ENCODE results near the gene MAP1A.

MAP1A gene

DNA sequence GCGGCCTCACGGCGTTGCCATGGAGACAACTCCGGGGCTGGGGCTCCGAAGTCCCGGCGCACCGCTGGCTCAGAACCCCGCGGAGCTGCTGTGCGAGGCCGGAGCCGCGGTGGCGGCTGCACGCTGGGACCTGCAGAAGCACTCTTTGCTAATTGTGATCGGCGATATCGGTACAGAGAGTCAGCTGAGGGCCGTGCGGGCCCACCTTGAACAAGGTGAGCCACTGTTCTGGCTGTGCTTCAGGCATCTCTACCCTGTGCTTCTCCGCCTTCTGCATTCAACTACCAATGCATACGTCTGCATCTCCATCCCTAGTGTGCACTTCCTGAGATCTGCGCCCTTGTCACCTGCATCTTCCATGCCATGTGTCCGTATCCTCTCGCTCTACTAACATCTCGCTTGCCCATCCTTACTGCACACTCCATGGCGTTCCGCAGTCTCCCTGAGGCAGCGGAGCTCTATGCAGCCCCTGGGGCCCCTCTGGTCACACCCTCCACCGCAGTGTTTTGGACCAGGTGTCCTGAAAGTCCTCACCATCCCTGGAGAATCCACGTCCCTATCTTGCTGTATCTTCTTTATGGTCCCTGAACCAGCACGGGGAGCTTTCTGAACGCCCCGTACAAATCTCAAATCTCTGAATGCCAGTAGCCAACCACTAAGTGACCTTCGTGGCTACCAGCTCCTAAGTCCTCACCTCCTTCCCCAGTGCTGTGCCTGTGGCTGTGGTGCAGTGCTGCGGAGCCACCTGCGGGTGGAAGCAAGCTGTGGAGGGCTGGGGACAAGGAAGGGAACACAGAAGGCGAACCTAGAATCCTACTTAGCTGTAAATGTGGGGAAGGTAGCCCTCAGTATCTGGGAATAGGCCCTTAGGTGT is 6.2 kb upstream of the MAP1A start:
- DNase-seq, result peak; percentile 64

DNA sequence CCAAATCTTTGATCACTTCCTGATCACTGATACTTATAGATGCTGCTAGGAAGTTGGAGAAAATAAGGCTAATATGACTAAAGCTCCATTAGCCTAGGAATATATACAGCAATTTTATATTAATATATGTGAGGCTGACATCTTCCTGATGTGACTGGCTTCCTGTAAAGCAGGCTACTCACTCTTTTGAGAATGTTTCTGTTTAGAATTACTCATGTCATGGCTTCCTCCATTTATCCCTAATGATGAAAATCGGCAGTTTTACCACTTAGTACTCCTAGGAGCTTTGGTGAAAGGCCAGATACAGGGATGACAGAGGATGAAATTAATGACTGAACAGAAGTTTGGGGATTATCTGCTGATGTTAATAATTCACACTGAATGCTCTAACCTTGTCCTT is 3.9 kb upstream of the MAP1A start:
- no peak for DNase-seq

DNA sequence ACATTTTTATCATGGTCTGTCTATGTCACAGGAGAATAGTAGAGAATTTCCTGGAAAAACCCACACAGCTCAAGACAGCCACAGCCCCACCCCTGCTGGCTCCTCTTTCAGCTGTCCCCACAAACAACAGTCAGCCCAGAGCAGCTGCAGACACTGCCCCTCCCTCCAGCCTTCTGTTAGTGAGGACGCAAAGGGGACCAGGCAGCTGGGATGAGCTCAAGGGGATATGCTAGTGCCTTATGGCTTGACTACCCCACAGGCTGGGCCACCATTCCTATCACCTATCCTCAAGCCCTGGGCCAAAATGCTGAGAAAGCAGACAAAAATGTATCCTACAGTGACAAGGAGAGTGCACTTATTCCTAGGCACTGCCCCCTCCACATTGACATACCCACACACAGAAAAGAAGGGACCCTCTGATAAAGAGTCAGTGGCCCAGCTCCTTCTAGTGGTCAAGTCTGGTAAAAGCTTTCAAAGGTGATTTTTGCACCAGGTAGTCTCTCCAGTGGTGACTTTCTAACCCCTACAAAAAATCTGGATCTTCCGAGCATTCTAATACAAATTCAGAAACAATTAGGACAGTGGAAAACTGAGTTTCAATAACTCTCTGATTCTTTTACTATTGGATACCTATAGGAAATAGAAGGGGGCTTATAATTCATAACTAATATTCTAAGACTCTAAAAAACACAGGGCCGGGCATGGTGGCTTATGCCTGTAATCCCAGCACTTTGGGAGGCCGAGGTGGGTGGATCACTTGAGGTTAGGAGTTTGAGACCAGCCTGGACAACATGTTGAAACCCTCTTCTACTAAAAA is 3.0 kb upstream of the MAP1A start:
- peak; percentile 90 for DNase-seq

DNA sequence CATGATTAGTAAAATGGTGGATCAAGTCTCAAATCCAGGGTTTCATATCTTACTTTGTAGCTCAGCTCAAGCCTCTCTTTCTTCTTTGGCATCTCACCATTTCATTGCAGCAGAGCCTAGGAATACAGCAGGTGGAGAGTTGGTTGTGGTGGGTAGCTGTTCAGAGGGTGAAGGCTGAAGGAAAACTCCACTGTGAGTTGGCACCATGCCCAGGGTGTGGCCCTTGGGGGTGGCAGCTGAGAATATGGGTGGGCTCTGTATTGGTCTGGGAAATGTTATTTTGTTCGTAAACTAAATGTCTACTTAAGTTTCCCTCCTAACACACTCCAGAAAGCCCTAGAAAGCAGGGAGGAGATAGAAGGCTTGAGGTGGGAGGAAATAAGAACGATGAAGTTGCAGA is 1.7 kb upstream of the MAP1A start:
- no peak for DNase-seq

DNA sequence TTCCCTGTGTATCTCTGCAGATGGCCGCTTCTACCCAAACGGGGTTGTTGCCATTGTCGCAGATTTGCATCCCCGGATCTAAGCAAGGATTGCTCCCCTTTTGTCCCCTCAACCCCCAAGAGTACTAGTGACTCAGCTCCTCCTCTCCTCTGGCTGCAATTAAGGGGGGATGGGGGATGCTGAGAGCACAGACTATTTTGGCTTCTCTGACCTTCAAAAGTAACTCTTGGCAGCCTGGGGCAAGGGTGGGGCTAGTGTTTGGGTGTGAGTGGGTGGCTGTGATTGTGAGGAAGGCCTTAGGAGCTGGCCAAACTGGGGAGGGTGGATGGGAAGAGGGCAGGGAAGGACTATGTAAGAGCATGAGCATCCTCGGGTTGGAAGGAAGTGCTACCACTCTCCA is 1.2 kb upstream of the MAP1A start:
- DNase-seq, result no peak

GRCh38 chr15:43516801-43517353 is 531 bp upstream of the MAP1A start:
- DNase-seq, result no peak

- DNase-seq, result peak; percentile 48
Measured at GRCh38 chr15:43518197-43518761, 871 bp downstream of the MAP1A start.

DNA sequence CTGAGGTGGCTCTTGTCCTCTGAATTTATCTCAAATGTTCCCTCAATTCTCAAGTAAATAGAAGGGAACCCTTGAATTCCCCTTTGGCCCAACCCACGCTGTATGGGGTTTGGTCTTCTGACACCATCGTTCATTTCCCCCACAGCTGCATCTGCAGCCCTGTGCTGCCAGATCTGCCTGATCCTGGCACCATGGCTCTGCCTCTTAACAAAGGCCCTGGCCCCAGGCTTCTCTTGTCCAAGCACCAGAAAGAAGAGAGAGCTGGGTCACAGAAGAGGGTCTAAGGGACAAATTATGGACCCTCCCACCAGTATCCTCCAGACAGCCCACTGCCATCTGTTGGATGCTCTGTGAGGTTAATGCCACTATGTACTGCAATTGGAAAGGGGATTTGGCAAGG is 1.8 kb downstream of the MAP1A start:
- no peak for DNase-seq

DNA sequence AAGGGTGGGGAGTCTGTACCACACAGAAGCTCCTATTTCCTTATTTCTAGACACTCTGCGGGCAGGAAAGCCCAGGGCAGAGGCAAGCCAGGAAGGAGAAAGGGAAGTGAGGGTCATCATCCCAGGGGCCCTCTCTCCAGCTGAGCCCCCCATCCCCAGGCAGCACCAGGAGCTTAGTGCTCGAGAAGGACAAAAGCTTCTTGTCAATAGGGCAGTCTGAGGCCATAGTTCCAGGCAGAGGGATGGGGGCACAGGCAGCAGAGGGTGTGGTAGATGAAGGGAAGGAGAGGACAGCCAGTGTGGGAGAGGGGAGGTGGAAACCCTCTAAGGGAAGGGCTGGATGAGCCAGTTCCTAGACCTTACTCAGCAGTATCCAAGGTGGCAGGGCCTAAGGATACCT is 2.7 kb downstream of the MAP1A start:
- no peak for DNase-seq

DNA sequence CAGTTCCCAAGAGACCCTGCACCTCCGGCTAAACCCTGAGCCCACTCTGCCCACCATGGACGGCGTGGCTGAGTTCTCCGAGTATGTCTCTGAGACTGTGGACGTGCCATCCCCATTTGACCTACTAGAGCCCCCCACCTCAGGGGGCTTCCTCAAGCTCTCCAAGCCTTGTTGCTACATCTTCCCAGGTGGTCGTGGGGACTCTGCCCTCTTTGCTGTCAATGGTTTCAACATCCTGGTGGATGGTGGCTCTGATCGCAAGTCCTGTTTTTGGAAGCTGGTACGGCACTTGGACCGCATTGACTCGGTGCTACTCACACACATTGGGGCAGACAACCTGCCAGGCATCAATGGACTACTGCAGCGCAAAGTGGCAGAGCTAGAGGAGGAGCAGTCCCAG is 4.0 kb downstream of the MAP1A start:
- DNase-seq, result no peak

GRCh38 chr15:43522247-43522646 is 4.8 kb downstream of the MAP1A start:
- DNase-seq, result no peak

DNA sequence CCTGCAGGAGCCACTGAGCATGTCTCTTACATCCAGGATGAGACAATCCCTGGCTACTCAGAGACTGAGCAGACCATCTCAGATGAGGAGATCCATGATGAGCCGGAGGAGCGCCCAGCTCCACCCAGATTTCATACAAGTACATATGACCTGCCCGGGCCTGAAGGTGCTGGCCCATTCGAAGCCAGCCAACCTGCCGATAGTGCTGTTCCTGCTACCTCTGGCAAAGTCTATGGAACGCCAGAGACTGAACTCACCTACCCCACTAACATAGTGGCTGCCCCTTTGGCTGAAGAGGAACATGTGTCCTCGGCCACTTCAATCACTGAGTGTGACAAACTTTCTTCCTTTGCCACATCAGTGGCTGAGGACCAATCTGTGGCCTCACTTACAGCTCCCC is 6.2 kb downstream of the MAP1A start:
- no peak for DNase-seq

DNA sequence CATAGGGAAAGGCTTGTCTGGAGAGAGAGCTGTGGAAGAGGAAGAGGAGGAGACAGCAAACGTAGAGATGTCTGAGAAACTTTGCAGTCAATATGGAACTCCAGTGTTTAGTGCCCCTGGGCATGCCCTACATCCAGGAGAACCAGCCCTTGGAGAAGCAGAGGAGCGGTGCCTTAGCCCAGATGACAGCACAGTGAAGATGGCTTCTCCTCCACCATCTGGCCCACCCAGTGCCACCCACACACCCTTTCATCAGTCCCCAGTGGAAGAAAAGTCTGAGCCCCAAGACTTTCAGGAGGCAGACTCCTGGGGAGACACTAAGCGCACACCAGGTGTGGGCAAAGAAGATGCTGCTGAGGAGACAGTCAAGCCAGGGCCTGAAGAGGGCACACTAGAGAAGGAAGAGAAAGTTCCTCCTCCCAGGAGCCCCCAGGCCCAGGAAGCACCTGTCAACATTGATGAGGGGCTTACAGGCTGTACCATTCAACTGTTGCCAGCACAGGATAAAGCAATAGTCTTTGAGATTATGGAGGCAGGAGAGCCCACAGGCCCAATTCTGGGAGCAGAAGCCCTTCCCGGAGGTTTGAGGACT is 6.9 kb downstream of the MAP1A start:
- DNase-seq, result no peak

- DNase-seq, result no peak
Measured at GRCh38 chr15:43525131-43525530, 7.7 kb downstream of the MAP1A start.

DNA sequence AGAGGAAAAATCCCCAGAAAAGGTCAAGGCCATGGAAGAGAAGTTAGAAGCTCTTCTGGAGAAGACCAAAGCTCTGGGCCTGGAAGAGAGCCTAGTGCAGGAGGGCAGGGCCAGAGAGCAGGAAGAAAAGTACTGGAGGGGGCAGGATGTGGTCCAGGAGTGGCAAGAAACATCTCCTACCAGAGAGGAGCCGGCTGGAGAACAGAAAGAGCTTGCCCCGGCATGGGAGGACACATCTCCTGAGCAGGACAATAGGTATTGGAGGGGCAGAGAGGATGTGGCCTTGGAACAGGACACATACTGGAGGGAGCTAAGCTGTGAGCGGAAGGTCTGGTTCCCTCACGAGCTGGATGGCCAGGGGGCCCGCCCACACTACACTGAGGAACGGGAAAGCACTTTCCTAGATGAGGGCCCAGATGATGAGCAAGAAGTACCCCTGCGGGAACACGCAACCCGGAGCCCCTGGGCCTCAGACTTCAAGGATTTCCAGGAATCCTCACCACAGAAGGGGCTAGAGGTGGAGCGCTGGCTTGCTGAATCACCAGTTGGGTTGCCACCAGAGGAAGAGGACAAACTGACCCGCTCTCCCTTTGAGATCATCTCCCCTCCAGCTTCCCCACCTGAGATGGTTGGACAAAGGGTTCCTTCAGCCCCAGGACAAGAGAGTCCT is 9.0 kb downstream of the MAP1A start:
- DNase-seq, result no peak

GRCh38 chr15:43527016-43527801 is 9.8 kb downstream of the MAP1A start:
- DNase-seq, result no peak

DNA sequence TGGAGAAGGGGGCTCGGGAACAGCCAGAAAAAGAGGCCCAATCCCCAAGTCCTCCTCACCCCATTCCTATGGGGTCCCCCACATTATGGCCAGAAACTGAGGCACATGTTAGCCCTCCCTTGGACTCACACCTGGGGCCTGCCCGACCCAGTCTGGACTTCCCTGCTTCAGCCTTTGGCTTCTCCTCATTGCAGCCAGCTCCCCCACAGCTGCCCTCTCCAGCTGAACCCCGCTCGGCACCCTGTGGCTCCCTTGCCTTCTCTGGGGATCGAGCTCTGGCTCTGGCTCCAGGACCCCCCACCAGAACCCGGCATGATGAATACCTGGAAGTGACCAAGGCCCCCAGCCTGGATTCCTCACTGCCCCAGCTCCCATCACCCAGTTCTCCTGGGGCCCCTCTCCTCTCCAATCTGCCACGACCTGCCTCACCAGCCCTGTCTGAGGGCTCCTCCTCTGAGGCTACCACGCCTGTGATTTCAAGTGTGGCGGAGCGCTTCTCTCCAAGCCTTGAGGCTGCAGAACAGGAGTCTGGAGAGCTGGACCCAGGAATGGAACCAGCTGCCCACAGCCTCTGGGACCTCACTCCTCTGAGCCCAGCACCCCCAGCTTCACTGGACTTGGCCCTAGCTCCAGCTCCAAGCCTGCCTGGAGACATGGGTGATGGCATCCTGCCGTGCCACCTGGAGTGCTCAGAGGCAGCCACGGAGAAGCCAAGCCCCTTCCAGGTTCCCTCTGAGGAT is 10.6 kb downstream of the MAP1A start:
- no peak for DNase-seq

DNA sequence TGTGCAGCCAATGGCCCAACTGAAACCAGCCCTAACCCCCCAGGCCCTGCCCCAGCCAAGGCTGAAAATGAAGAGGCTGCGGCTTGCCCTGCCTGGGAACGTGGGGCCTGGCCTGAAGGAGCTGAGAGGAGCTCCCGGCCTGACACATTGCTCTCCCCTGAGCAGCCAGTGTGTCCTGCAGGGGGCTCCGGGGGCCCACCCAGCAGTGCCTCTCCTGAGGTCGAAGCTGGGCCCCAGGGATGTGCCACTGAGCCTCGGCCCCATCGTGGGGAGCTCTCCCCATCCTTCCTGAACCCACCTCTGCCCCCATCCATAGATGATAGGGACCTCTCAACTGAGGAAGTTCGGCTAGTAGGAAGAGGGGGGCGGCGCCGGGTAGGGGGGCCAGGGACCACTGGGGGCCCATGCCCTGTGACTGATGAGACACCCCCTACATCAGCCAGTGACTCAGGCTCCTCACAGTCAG is 11.2 kb downstream of the MAP1A start:
- no peak for DNase-seq

- DNase-seq, result no peak
Measured at GRCh38 chr15:43529141-43529540, 11.7 kb downstream of the MAP1A start.

- no peak for DNase-seq
Measured at GRCh38 chr15:43529587-43530345, 12.4 kb downstream of the MAP1A start.
